Measurements from ENCODE around the gene MARVELD1.

Gene MARVELD1

DNA sequence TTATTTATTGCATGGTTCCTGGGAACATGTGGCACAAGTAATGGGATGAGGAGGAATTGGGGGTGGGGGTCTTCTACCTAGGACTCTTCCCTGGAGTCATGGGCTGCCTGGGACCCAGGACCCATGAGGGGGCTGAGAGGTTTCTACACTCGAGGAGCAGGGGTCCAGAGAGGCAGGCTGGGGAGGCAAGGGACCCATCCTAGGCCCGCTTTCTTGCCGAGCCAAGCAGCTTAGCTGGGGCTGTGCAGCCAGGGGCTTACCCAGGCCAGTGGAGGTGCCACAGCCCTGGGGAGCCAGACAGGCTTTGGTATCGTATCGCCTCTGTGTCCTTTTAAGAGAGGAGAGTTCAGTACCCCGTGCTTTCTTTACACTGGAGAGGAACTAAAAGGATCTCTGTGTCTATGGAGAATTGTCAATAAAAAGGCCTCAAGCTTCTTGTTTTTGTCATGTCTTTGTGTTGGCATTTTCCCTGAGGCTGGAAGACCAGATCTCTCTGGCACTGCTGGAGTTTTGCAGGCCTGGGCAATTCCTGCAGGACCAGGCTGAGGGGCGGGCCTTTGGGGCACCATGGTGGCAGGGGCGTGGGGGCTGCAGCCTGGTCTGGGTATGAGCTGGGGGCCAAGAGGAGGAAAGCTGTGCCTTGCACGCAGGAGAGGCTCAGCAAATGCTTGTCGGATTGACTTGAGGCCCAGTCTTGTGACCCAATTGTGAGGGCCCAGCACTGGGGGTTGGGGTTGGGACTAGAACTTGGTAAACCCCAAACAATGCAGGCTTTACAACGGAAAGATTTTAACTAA is 47.1 kb downstream of the MARVELD1 start:
- peaks cover 15% of the 10 kb centered on the region for H3K4me1 ChIP-seq (ENCODE audit: control insufficient read depth, insufficient read depth, low read length)
- H3K9ac ChIP-seq (ENCODE audit: low read depth, low read length), result no peak overlapping the region
- H3K4me3 ChIP-seq (ENCODE audit: low read depth, low read length), result no peak overlapping the region
- no peaks in the 10 kb centered on the region for H3K27me3 ChIP-seq (ENCODE audit: control insufficient read depth, insufficient read depth, low read length)
- peaks cover 37% of the 10 kb centered on the region for H3K36me3 ChIP-seq (ENCODE audit: control insufficient read depth, insufficient read depth, low read length)
- H3K9me3 ChIP-seq (ENCODE audit: control insufficient read depth, insufficient read depth, low read length), result no peaks in the 10 kb centered on the region
- no peak overlapping the region for H3K27ac ChIP-seq (ENCODE audit: low read depth, low read length)

DNA sequence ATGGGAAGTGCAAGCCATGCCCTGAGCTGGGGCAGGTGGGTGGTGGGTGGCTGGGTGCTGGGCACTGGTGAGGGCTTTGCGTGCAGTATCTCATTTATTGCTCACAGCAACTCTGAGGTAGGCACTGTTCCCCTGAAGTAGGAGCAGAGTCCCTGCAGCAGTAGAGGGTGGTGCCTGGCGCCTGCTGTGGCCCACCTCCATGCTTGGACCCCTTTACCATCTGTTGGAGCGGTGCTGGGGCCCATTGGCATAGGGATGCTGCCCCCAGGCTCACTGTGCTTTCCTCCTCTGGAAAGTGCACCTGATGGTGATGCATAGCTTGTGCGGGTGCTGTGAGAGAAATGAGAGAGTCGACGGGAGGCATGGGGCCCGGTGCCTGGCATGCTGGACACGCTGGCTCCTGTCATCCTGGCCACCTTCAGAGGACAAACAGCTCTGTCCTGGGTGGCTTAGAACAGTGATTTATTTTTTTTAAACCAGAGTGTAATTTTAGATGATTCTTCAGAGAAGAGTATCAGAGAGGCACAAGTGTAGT is 47.9 kb downstream of the MARVELD1 start:
- Histone ChIP-seq H3K36me3 (ENCODE audit: control insufficient read depth, insufficient read depth, low read length) (peaks cover 31% of the 10 kb centered on the region), H3K9me3 (ENCODE audit: control insufficient read depth, insufficient read depth, low read length) (no peaks in the 10 kb centered on the region), H3K27me3 (ENCODE audit: control insufficient read depth, insufficient read depth, low read length) (no peaks in the 10 kb centered on the region), H3K4me3 (ENCODE audit: low read depth, low read length) (no peak overlapping the region), H3K9ac (ENCODE audit: low read depth, low read length) (no peak overlapping the region), H3K27ac (ENCODE audit: low read depth, low read length) (no peak overlapping the region), H3K4me1 (ENCODE audit: control insufficient read depth, insufficient read depth, low read length) (peaks cover 15% of the 10 kb centered on the region)

DNA sequence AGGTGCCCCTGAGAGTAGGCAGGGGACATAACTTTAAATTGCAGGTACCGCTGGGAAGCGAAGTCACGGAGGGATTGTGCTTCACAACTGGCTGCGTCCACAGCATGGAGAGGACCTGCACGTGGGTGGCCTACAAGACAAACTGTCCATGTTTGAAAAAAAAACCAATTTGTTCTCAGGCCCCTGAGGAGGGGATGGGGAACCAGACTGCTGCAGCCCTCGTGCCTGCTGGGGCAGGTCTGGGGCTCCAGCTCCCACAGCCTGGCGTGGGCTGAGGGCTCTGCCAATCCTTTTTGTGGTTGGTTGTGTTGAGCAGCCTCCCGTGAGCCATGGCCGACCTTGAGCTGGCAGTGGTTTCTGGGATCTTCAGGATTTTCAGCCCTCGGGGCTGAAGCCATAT is 48.5 kb downstream of the MARVELD1 start:
- H3K4me3 ChIP-seq (ENCODE audit: low read depth, low read length), result no peak overlapping the region
- no peaks in the 10 kb centered on the region for H3K9me3 ChIP-seq (ENCODE audit: control insufficient read depth, insufficient read depth, low read length)
- H3K4me1 ChIP-seq (ENCODE audit: control insufficient read depth, insufficient read depth, low read length), result peaks cover 15% of the 10 kb centered on the region
- no peak overlapping the region for H3K9ac ChIP-seq (ENCODE audit: low read depth, low read length)
- no peaks in the 10 kb centered on the region for H3K27me3 ChIP-seq (ENCODE audit: control insufficient read depth, insufficient read depth, low read length)
- no peak overlapping the region for H3K27ac ChIP-seq (ENCODE audit: low read depth, low read length)
- peaks cover 26% of the 10 kb centered on the region for H3K36me3 ChIP-seq (ENCODE audit: control insufficient read depth, insufficient read depth, low read length)

DNA sequence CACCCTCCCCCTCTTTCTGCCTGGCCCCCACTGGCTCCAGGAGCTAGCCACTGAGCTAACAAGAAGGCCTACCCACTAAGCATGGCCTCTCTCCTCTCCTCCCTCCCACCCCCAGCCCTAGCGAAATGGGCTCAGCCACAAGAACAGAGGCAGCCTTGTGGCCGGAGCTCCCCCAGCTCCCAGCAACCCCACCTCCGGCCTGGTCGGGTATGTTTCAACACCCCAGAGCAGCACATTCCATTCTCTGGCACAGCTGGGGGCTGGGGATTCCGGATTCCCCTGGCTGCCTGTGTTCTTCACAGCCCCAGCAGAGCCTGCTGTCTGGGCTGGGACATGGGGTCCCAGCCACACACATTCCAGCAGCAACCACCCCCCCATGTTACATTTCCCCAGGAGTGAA is 49.3 kb downstream of the MARVELD1 start:
- no peaks in the 10 kb centered on the region for H3K9me3 ChIP-seq (ENCODE audit: control insufficient read depth, insufficient read depth, low read length)
- H3K9ac ChIP-seq (ENCODE audit: low read depth, low read length), result no peak overlapping the region
- H3K27me3 ChIP-seq (ENCODE audit: control insufficient read depth, insufficient read depth, low read length), result no peaks in the 10 kb centered on the region
- peaks cover 15% of the 10 kb centered on the region for H3K4me1 ChIP-seq (ENCODE audit: control insufficient read depth, insufficient read depth, low read length)
- peaks cover 18% of the 10 kb centered on the region for H3K36me3 ChIP-seq (ENCODE audit: control insufficient read depth, insufficient read depth, low read length)
- peak overlapping the region; percentile 40 for H3K27ac ChIP-seq (ENCODE audit: low read depth, low read length)
- no peak overlapping the region for H3K4me3 ChIP-seq (ENCODE audit: low read depth, low read length)

DNA sequence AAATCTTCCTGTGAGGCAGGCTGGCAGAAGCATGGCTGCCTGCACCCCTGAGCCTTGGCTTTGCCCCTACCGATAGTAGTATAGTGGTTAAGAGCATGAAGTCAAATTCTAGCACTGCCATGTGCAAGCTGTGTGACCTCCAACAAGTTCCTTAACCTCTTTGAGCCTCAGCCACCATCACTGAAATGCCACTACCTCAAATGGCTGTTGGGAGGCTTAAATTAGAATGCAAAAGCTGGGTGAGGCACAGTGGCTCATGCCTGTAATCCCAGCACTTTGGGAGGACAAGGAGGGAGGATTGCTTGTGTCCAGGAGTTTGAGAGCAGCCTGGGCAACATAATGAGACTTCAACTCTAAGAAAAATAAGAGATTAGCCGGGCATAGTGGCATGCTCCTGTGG is 49.9 kb downstream of the MARVELD1 start:
- H3K4me3 ChIP-seq (ENCODE audit: low read depth, low read length), result no peak overlapping the region
- H3K36me3 ChIP-seq (ENCODE audit: control insufficient read depth, insufficient read depth, low read length), result peaks cover 15% of the 10 kb centered on the region
- peaks cover 15% of the 10 kb centered on the region for H3K4me1 ChIP-seq (ENCODE audit: control insufficient read depth, insufficient read depth, low read length)
- no peak overlapping the region; the same call in 1 of the 2 replicates for H3K9ac ChIP-seq (ENCODE audit: low read depth, low read length)
- H3K27ac ChIP-seq (ENCODE audit: low read depth, low read length), result peak overlapping the region; percentile 40
- H3K9me3 ChIP-seq (ENCODE audit: control insufficient read depth, insufficient read depth, low read length), result no peaks in the 10 kb centered on the region
- no peaks in the 10 kb centered on the region for H3K27me3 ChIP-seq (ENCODE audit: control insufficient read depth, insufficient read depth, low read length)

DNA sequence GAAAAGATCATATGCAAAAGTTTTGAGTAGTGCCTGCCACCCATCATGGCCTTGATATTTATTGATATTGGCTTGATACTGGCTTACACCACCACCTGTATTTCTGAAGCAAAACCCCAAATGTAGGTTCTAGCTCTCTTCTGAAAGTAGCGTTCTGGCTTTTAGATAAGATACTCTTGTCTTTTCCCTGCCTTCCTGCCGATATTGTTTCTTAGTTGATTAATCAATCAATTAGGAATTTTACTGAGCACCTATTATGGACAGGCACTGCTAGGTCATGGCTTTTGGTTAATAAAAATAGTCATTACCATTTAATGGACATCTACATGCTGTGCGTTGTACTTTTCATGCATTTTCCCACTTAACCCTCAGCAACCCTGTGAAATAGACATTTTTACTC is 50.4 kb downstream of the MARVELD1 start:
- peaks cover 15% of the 10 kb centered on the region for H3K4me1 ChIP-seq (ENCODE audit: control insufficient read depth, insufficient read depth, low read length)
- no peak overlapping the region for H3K27ac ChIP-seq (ENCODE audit: low read depth, low read length)
- no peaks in the 10 kb centered on the region for H3K27me3 ChIP-seq (ENCODE audit: control insufficient read depth, insufficient read depth, low read length)
- no peak overlapping the region for H3K9ac ChIP-seq (ENCODE audit: low read depth, low read length)
- no peaks in the 10 kb centered on the region for H3K9me3 ChIP-seq (ENCODE audit: control insufficient read depth, insufficient read depth, low read length)
- H3K36me3 ChIP-seq (ENCODE audit: control insufficient read depth, insufficient read depth, low read length), result peaks cover 15% of the 10 kb centered on the region
- no peak overlapping the region for H3K4me3 ChIP-seq (ENCODE audit: low read depth, low read length)

DNA sequence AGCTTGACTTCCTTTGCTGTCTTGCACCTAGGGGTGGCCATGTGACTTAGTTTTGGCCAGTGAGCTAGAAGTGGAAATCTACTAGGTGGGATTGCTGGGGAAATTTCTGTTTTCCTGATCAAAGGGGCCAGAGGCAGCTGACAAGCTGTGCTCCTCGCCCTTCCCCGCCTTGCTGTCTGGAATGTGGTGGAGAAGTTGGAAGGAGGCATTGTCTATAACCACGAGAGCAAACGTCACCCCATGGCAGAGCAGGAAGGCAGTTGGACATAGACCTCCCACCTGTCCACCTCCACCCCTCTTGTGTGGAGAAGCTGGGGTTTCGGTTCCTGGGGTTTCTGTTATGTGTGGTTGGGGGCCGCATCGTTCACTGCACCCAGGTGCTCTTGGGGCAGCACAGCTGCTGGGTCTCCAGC is 51.0 kb downstream of the MARVELD1 start:
- Histone ChIP-seq H3K4me3 (ENCODE audit: low read depth, low read length) (no peak overlapping the region), H3K27ac (ENCODE audit: low read depth, low read length) (no peak overlapping the region), H3K4me1 (ENCODE audit: control insufficient read depth, insufficient read depth, low read length) (peaks cover 15% of the 10 kb centered on the region), H3K9me3 (ENCODE audit: control insufficient read depth, insufficient read depth, low read length) (no peaks in the 10 kb centered on the region), H3K36me3 (ENCODE audit: control insufficient read depth, insufficient read depth, low read length) (peaks cover 14% of the 10 kb centered on the region), H3K9ac (ENCODE audit: low read depth, low read length) (no peak overlapping the region), H3K27me3 (ENCODE audit: control insufficient read depth, insufficient read depth, low read length) (peaks cover 5% of the 10 kb centered on the region)

DNA sequence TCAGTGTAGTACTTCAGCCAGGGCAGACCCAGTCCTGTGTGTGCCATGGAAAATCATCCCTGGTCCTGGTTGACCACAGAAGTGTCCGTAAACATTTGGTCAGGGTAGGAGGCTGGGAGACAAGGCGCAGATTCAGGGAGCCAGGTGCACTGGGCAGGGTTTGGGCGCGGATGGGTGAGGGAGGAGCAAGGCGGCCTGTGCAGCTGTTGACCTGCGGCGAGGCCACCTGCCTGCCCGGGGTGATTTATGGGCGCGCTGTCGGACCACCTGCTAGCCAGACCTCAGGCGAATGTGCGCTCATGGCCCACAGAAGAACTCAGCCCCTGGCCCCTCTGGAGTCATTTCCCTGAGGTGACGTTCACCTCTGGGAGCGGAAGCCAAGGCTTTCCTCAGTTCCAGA is 51.7 kb downstream of the MARVELD1 start:
- H3K9ac ChIP-seq (ENCODE audit: low read depth, low read length), result no peak overlapping the region
- peaks cover 15% of the 10 kb centered on the region for H3K4me1 ChIP-seq (ENCODE audit: control insufficient read depth, insufficient read depth, low read length)
- no peak overlapping the region for H3K27ac ChIP-seq (ENCODE audit: low read depth, low read length)
- H3K27me3 ChIP-seq (ENCODE audit: control insufficient read depth, insufficient read depth, low read length), result peaks cover 12% of the 10 kb centered on the region
- H3K9me3 ChIP-seq (ENCODE audit: control insufficient read depth, insufficient read depth, low read length), result no peaks in the 10 kb centered on the region
- peaks cover 7% of the 10 kb centered on the region for H3K36me3 ChIP-seq (ENCODE audit: control insufficient read depth, insufficient read depth, low read length)
- H3K4me3 ChIP-seq (ENCODE audit: low read depth, low read length), result no peak overlapping the region

DNA sequence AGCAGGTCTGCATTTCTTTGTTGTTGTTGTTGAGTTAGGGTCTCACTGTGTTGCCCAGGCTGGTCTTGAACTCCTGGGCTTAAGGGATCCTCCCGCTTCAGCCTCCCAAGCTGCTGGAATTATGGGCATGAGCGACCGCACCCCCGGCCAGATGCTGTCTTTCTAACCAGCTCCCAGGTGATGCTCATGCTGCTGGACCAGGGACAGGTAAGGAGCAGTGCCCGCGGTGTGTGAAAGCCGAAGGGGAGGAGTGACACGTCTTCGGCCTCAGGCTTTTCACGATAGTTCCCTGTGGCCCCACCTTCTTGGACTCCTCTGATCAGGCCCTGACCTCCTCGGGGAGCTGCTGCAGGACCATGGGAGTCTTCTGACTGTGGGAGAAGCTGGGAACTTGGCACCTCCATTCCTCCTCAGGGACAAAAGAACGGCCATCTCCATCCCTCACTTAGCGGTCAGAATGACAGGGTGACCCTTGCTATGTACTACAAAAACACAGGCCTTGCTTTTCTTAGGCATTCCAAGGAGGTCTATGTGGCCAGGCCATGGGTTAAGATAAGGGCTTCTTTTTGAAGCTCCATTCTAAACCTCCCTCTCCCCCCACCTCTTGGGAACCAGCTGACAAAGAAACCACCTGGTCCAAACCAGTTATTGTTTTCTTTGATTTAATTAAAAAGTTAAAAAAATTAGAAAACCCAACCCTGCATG is 52.7 kb downstream of the MARVELD1 start:
- Histone ChIP-seq H3K9me3 (ENCODE audit: control insufficient read depth, insufficient read depth, low read length) (no peaks in the 10 kb centered on the region), H3K4me1 (ENCODE audit: control insufficient read depth, insufficient read depth, low read length) (peaks cover 15% of the 10 kb centered on the region), H3K27ac (ENCODE audit: low read depth, low read length) (no peak overlapping the region), H3K36me3 (ENCODE audit: control insufficient read depth, insufficient read depth, low read length) (peaks cover 2% of the 10 kb centered on the region; the same call in 1 of the 2 replicates), H3K9ac (ENCODE audit: low read depth, low read length) (no peak overlapping the region), H3K27me3 (ENCODE audit: control insufficient read depth, insufficient read depth, low read length) (peaks cover 23% of the 10 kb centered on the region), H3K4me3 (ENCODE audit: low read depth, low read length) (no peak overlapping the region)

DNA sequence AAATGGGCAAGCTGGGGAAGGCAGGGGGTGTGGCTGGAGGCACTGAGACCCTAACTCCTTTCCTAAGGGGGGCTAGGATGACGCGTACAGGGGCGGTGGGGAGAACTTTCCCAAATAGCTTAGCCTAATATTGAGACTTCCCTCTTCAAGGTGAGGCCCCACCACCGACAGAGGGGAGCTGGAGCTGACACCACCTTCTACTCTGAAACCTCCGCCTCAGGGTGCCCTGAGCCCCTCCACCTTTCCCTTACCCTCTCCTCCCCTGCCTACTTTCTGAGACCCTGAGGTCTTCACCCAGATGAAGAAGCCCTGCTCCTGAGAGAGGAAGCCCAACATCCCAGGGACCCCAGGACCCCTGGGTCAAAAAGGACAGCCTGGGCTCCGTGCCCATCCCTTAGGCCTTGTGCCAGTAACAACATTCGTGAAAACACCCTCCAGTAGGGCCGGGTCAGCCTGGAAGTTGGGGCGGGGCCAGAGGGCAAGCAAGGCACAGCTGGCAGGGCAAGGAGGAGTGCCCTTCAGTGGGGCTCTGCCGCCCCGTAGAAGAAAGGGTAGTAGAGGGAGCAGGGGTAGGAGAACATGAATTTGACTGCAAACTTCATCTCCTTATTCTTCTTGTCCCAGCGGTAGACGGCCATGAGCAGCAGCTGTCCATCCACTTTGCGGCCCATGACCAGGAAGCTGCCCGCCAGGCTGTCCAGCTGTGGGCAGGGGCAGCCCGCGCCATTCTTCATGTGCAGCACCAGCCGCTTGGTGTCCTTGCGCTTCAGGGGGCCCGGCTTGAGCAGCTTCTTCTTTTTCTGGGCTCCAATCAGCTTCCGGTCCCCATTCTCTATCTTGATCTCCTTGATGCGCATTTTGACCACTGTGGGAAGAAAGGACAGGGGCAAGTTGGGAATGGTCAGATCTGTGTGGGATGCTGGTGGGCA is 53.7 kb downstream of the MARVELD1 start:
- H3K9me3 ChIP-seq (ENCODE audit: control insufficient read depth, insufficient read depth, low read length), result no peaks in the 10 kb centered on the region
- no peak overlapping the region for H3K9ac ChIP-seq (ENCODE audit: low read depth, low read length)
- peaks cover 15% of the 10 kb centered on the region for H3K4me1 ChIP-seq (ENCODE audit: control insufficient read depth, insufficient read depth, low read length)
- no peak overlapping the region for H3K4me3 ChIP-seq (ENCODE audit: low read depth, low read length)
- peaks cover 2% of the 10 kb centered on the region; the same call in 1 of the 2 replicates for H3K36me3 ChIP-seq (ENCODE audit: control insufficient read depth, insufficient read depth, low read length)
- peaks cover 32% of the 10 kb centered on the region for H3K27me3 ChIP-seq (ENCODE audit: control insufficient read depth, insufficient read depth, low read length)
- H3K27ac ChIP-seq (ENCODE audit: low read depth, low read length), result no peak overlapping the region
